Heart left ventricle (tissue), 13 donors: ENCODE measurements around the gene CCL3.

Experiments used
- POLR2A ChIP-seq, 2 donors: fragments of 450-650 bp; IDR thresholded peaks; one replicate each; pipeline ENCODE4 v1.6.1; 2017; ENCODE audit warnings: antibody characterized with exemption in 2 of 2, mild to moderate bottlenecking in 2 of 2, moderate library complexity in 2 of 2
- TF ChIP-seq, protein P1 (sequence below), 12 donors: fragments of 200-600 bp; sonication (generic) in 4 of 12; IDR thresholded peaks; one replicate each; pipeline versions ENCODE4 v1.5.0 to v1.8.0; 2018 to 2022; ENCODE audit warnings: antibody characterized with exemption in 12 of 12, mild to moderate bottlenecking in 5 of 12
- donor health status: ischemic (EF 13 %, LVEDD 7.1; RV severe dilation, severe dysfunction).
- donor health status: DM: no; HTN: yes; CAD: no.
- donor health status: DM: no; HTN: no; CAD: no.
- donor health status: ischemic (EF 25% LVEDD 6.9; RV normal size, moderate dysfunction).
- donor health status: ischemic (EF 25% LVEDD 5.7; RV mildly dilated, moderate dysfunction).
- donor health status: ischemic (EF 35%, LVEDD 5.7; RV mildly dilated, moderate dysfunction).
- donor health status: nonischemic (EF 11% LVEDD 7.7; RV severe dilation, severe dysfunction).
- donor health status: DM: yes; HTN: yes; CAD: no.
- donor health status: PGD.
- donor health status: ischemic (EF 29% LVEDD 5.4; RV normal size, mild dysfunction).
- donor health status: nonischemic (EF 23%, LVEDD 6.1; RV moderate dilation, normal function).

DNA sequence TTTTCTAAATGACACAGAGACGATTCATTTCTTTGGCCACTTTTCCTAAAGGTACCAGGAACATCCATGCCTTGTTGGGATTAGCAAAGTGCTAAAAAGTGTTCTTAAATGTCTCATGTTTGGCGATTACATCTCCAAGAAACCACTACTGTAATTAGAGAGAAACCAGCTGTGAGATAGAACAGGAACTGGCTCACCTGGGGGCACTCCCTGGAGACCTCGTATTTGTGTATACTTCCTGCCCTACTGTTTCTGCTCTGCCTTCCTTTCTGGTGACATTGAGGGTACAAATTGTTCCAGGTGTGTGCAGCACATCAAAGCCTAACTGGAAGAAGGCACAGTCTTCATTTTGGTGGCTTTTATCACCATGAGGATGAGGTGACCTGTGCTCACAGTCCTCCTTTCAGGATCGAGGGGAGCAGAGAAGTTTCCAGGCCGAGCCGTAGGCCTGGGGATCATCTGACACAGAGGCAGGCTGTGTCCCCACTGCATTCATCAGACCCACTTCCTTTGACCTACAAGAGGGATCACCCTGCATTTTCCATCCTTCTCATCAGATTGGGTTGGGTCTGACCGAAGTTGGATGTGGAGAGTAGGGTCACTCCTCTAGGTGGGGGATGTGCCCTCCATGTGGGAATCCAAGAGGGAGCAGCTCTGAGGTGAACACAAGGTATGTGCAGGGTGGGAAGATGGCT, 37.4 kb upstream of the CCL3 start:
- TF ChIP-seq, protein P1, sequence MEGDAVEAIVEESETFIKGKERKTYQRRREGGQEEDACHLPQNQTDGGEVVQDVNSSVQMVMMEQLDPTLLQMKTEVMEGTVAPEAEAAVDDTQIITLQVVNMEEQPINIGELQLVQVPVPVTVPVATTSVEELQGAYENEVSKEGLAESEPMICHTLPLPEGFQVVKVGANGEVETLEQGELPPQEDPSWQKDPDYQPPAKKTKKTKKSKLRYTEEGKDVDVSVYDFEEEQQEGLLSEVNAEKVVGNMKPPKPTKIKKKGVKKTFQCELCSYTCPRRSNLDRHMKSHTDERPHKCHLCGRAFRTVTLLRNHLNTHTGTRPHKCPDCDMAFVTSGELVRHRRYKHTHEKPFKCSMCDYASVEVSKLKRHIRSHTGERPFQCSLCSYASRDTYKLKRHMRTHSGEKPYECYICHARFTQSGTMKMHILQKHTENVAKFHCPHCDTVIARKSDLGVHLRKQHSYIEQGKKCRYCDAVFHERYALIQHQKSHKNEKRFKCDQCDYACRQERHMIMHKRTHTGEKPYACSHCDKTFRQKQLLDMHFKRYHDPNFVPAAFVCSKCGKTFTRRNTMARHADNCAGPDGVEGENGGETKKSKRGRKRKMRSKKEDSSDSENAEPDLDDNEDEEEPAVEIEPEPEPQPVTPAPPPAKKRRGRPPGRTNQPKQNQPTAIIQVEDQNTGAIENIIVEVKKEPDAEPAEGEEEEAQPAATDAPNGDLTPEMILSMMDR (IDR thresholded peaks at IDR 0.05) = no peak
- no peak for TF ChIP-seq POLR2A (IDR thresholded peaks at IDR 0.05)
